T-helper 17 cell (primary cell): ENCODE measurements around the gene OR5C1. TPM values are rescaled to one million over a fixed set of nuclear protein-coding genes. Genes with fewer than 3 reads are reported as not detected.
"Not testable (repeated sequence)": the region's sequence is repeated elsewhere in the genome, so short reads cannot be mapped to it uniquely, and the experiment has no call there.

ENCODE experiments used
- ATAC-seq: fragments of 150-1000 bp; cut with Tn5 transposase; 2 replicates; pipeline ENCODE4 v1.10.0; 2021; ENCODE audit warnings: mild to moderate bottlenecking, moderate library complexity
- DNase-seq, 3 donors: peaks; one replicate each; pipeline versions ENCODE4 v3.0.0 to v3.0.0-alpha.2; 2020 to 2021
- H3K9me3 ChIP-seq: one replicate; pipeline ENCODE4 v1.7.0; 2013; ENCODE audit warnings: low read length, mild to moderate bottlenecking; ENCODE audit not compliant: control insufficient read depth, poor library complexity, severe bottlenecking
- H3K27ac Mint-ChIP-seq: one replicate; pipeline ENCODE4 v1.8.0; 2022; ENCODE audit warnings: mild to moderate bottlenecking, moderate library complexity, mixed read lengths
- H3K27me3 Mint-ChIP-seq: one replicate; pipeline ENCODE4 v1.8.0; 2022; ENCODE audit warnings: mixed read lengths
- H3K36me3 Mint-ChIP-seq: one replicate; pipeline ENCODE4 v1.8.0; 2022; ENCODE audit warnings: low read depth, mixed read lengths
- H3K4me1 Mint-ChIP-seq: one replicate; pipeline ENCODE4 v1.8.0; 2022; ENCODE audit warnings: mild to moderate bottlenecking, mixed read lengths
- H3K4me3 Mint-ChIP-seq: one replicate; pipeline ENCODE4 v1.8.0; 2022; ENCODE audit warnings: mild to moderate bottlenecking, moderate library complexity, mixed read lengths
- total RNA-seq, 4 donors: library from RNA in 2 of 4; stranded (reverse) in 2 of 4; gene quantifications; one replicate each; pipeline ENCODE4 v1.2.3 and lab custom pipeline; 2022 to 2026

The OR5C1 gene
- total RNA-seq, 2 donors from 2014 or later = not detected

GRCh38 chr9:122819791-122820489, 31.2 kb downstream of the OR5C1 start:
- ATAC-seq = peak; percentile 24
- H3K27me3 Mint-ChIP-seq = no peaks in the 10 kb centered on the region
- peak overlapping the region; percentile 36 for H3K4me3 Mint-ChIP-seq
- H3K9me3 ChIP-seq = no peaks in the 10 kb centered on the region
- H3K36me3 Mint-ChIP-seq = peaks cover 2% of the 10 kb centered on the region
- peaks cover 25% of the 10 kb centered on the region for H3K4me1 Mint-ChIP-seq
- no peak for DNase-seq
- H3K27ac Mint-ChIP-seq = peak overlapping the region; percentile 77

DNA sequence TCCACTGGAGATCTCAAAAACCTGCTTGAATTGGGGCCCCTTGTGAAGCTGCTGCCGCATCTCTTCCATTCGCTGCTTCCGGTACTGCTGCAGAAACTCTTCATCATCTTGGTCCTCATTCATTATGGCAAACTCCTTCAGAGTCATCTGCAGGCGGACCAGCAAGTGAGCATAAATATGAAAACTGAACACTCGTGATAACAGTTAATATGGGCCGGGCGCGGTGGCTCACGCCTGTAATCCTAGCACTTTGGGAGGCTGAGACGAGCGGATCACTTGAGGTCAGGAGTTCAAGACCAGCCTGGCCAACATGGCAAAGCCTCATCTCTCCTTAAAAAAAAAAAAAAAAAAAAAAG, 31.7 kb downstream of the OR5C1 start:
- ATAC-seq = no peak
- H3K27ac Mint-ChIP-seq = peak overlapping the region; percentile 77
- H3K27me3 Mint-ChIP-seq = no peaks in the 10 kb centered on the region
- peaks cover 2% of the 10 kb centered on the region for H3K36me3 Mint-ChIP-seq
- H3K4me3 Mint-ChIP-seq = no peak overlapping the region
- no peak for DNase-seq
- H3K9me3 ChIP-seq = no peaks in the 10 kb centered on the region
- peaks cover 23% of the 10 kb centered on the region for H3K4me1 Mint-ChIP-seq

GRCh38 chr9:122821278-122821943, 32.7 kb downstream of the OR5C1 start:
- ATAC-seq (no peak), DNase-seq (no peak)
- Mint-ChIP-seq H3K4me1 (peaks cover 20% of the 10 kb centered on the region), H3K27me3 (no peaks in the 10 kb centered on the region), H3K36me3 (peaks cover 2% of the 10 kb centered on the region), H3K4me3 (no peak overlapping the region), H3K27ac (peak overlapping the region; percentile 72)
- no peaks in the 10 kb centered on the region for H3K9me3 ChIP-seq

DNA sequence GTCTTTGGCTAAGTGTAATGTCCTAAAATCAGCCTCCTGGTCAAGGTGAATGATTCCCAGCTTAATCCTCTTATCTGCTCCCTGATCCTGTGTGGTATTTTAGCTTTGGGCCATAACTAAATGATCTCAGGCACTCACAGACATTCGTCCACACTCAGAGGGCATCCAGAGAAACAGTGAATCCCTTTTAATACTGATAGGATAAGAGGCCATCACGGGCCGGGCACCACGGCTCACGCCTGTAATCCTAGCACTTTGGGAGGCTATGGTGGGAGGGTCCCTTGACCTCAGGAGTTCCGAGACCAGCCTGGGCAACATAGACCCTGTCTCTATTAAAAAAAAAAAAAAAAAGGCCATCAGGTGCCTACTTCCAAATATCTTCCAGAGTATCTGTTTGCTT, 33.3 kb downstream of the OR5C1 start:
- peaks cover 2% of the 10 kb centered on the region for H3K36me3 Mint-ChIP-seq
- no peak overlapping the region for H3K4me3 Mint-ChIP-seq
- DNase-seq = no peak
- H3K27me3 Mint-ChIP-seq = no peaks in the 10 kb centered on the region
- H3K9me3 ChIP-seq = no peaks in the 10 kb centered on the region
- H3K27ac Mint-ChIP-seq = peak overlapping the region; percentile 72
- ATAC-seq = no peak
- peaks cover 24% of the 10 kb centered on the region for H3K4me1 Mint-ChIP-seq

- no peaks in the 10 kb centered on the region for H3K27me3 Mint-ChIP-seq
- ATAC-seq (no peak), DNase-seq (no peak)
- H3K4me3 Mint-ChIP-seq = no peak overlapping the region
- peak overlapping the region; percentile 66 for H3K27ac Mint-ChIP-seq
- H3K9me3 ChIP-seq = no peaks in the 10 kb centered on the region
- peaks cover 2% of the 10 kb centered on the region for H3K36me3 Mint-ChIP-seq
- H3K4me1 Mint-ChIP-seq = peaks cover 31% of the 10 kb centered on the region
Measured at GRCh38 chr9:122822938-122823337, 34.2 kb downstream of the OR5C1 start.

GRCh38 chr9:122827761-122828093, 39.0 kb downstream of the OR5C1 start:
- DNase-seq (no peak), ATAC-seq (no peak)
- peak overlapping the region; percentile 96 for H3K27ac Mint-ChIP-seq
- H3K36me3 Mint-ChIP-seq = no peaks in the 10 kb centered on the region
- H3K9me3 ChIP-seq = no peaks in the 10 kb centered on the region
- H3K4me3 Mint-ChIP-seq = peak overlapping the region; percentile 99
- H3K27me3 Mint-ChIP-seq = no peaks in the 10 kb centered on the region
- peaks cover 24% of the 10 kb centered on the region for H3K4me1 Mint-ChIP-seq

GRCh38 chr9:122828965-122829284, 40.2 kb downstream of the OR5C1 start:
- not testable (repeated sequence) for H3K9me3 ChIP-seq, ATAC-seq, H3K36me3 Mint-ChIP-seq, DNase-seq, H3K27me3 Mint-ChIP-seq
- H3K4me1 Mint-ChIP-seq = peaks cover 20% of the 10 kb centered on the region
- peak overlapping the region; percentile 96 for H3K27ac Mint-ChIP-seq
- peak overlapping the region; percentile 99 for H3K4me3 Mint-ChIP-seq

DNA sequence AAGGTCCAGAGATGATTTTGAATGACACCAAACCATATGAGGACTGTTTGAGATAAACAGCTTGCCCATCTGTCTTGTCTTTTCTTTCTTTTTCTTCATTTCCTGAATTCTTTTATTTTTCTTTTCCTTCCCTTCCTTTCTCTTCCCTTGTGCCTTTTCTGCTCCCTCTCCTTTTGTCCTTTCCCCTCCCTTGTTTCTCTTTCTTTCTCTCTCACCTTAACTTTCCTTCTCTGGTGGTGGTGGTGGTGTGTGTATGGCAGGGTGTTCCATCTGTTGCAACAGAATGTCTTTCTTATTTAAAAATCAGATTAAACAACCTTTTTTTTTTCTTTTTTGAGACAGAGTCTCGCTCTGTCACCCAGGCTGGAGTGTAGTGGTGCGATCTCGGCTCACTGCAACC, 43.5 kb downstream of the OR5C1 start:
- Mint-ChIP-seq H3K36me3 (no peaks in the 10 kb centered on the region), H3K4me1 (peaks cover 18% of the 10 kb centered on the region), H3K4me3 (no peak overlapping the region), H3K27me3 (no peaks in the 10 kb centered on the region), H3K27ac (no peak overlapping the region)
- DNase-seq (no peak), ATAC-seq (no peak)
- no peaks in the 10 kb centered on the region for H3K9me3 ChIP-seq

DNA sequence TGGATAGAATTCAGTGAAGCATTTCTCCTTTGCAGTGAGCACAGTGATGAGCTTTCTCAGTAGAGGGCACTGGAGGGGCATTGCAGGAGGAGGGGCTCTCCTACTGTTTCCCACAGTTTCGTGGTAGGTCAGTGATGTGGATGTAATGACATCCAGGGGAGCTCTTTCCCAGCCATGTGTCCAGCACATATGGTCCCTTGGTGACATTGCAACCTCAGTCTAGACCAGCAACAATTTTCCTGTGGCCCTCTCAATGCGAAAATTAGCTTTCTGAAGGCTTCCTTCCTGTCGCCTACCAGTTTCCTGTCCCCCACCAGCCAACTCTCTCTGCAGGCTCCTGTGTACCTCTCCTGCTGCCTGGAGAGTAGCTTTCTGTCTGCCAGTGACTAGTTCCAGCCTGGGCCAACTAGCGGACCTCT, 46.6 kb downstream of the OR5C1 start:
- H3K9me3 ChIP-seq = no peaks in the 10 kb centered on the region
- Mint-ChIP-seq H3K4me1 (peaks cover 10% of the 10 kb centered on the region), H3K27ac (no peak overlapping the region), H3K27me3 (no peaks in the 10 kb centered on the region), H3K4me3 (peak overlapping the region; percentile 85), H3K36me3 (no peaks in the 10 kb centered on the region)
- ATAC-seq (peak; percentile 54), DNase-seq (no peak)

GRCh38 chr9:122837266-122837850, 48.6 kb downstream of the OR5C1 start:
- DNase-seq (no peak), ATAC-seq (no peak)
- no peaks in the 10 kb centered on the region for H3K27me3 Mint-ChIP-seq
- H3K4me1 Mint-ChIP-seq = peaks cover 10% of the 10 kb centered on the region
- no peak overlapping the region for H3K4me3 Mint-ChIP-seq
- no peaks in the 10 kb centered on the region for H3K9me3 ChIP-seq
- H3K36me3 Mint-ChIP-seq = no peaks in the 10 kb centered on the region
- H3K27ac Mint-ChIP-seq = no peak overlapping the region

- H3K9me3 ChIP-seq, H3K36me3 Mint-ChIP-seq, H3K4me3 Mint-ChIP-seq, ATAC-seq, H3K27me3 Mint-ChIP-seq, DNase-seq: not testable (repeated sequence)
- H3K4me1 Mint-ChIP-seq = peaks cover 10% of the 10 kb centered on the region
- H3K27ac Mint-ChIP-seq = peak overlapping the region; percentile 62
Measured at GRCh38 chr9:122838441-122838840, 49.7 kb downstream of the OR5C1 start.
